Epidermal melanocyte (primary cell): ENCODE measurements around the gene GIGYF2.

Source experiments
- DNase-seq: peaks from one replicate; pipeline ENCODE4 v3.0.0; 2011; ENCODE audit warnings: low spot score; ENCODE audit not compliant: insufficient read length

The GIGYF2 gene

GRCh38 chr2:232749331-232749730 lies 52.2 kb downstream of the GIGYF2 start:
- DNase-seq = no peak

GRCh38 chr2:232750135-232750671 lies 53.1 kb downstream of the GIGYF2 start:
- DNase-seq = no peak

- no peak for DNase-seq
Observed at GRCh38 chr2:232757905-232758304, 60.8 kb downstream of the GIGYF2 start.

- DNase-seq = no peak
Observed at GRCh38 chr2:232761301-232761907, 64.3 kb downstream of the GIGYF2 start.

GRCh38 chr2:232767866-232768265 lies 70.7 kb downstream of the GIGYF2 start:
- DNase-seq = no peak

- DNase-seq = no peak
Observed at GRCh38 chr2:232770207-232770606, 73.1 kb downstream of the GIGYF2 start.

- no peak for DNase-seq
Observed at GRCh38 chr2:232771870-232772269, 74.7 kb downstream of the GIGYF2 start.

GRCh38 chr2:232772531-232772930 lies 75.4 kb downstream of the GIGYF2 start:
- no peak for DNase-seq

GRCh38 chr2:232773815-232774214 lies 76.7 kb downstream of the GIGYF2 start:
- DNase-seq = no peak

GRCh38 chr2:232776435-232776834 lies 79.3 kb downstream of the GIGYF2 start, which contains the start of gene KCNJ13:
Gene KCNJ13 (minus strand): TSS chr2:232776565. CDS start chr2:232771362, 5,203 bp downstream.
- DNase-seq = peak; percentile 37

GRCh38 chr2:232777276-232777675 lies 80.1 kb downstream of the GIGYF2 start:
- DNase-seq = no peak

- DNase-seq = peak; percentile 52
Observed at GRCh38 chr2:232779465-232779864, 82.3 kb downstream of the GIGYF2 start.

- DNase-seq = no peak
Observed at GRCh38 chr2:232779934-232780333, 82.8 kb downstream of the GIGYF2 start.

GRCh38 chr2:232781765-232782164 lies 84.6 kb downstream of the GIGYF2 start:
- DNase-seq = no peak

- DNase-seq = no peak
Observed at GRCh38 chr2:232783278-232783677, 86.1 kb downstream of the GIGYF2 start.

- peak; percentile 58 for DNase-seq
Observed at GRCh38 chr2:232787806-232788205, 90.7 kb downstream of the GIGYF2 start.

- DNase-seq = no peak
Observed at GRCh38 chr2:232789082-232789481, 92.0 kb downstream of the GIGYF2 start.

- no peak for DNase-seq
Observed at GRCh38 chr2:232791518-232791917, 94.4 kb downstream of the GIGYF2 start.

GRCh38 chr2:232793271-232793670 lies 96.1 kb downstream of the GIGYF2 start:
- no peak for DNase-seq

GRCh38 chr2:232794981-232795380 lies 97.8 kb downstream of the GIGYF2 start:
- DNase-seq = no peak

GRCh38 chr2:232795920-232796319 lies 98.8 kb downstream of the GIGYF2 start:
- DNase-seq = no peak

- DNase-seq = no peak
Observed at GRCh38 chr2:232798187-232798586, 101.1 kb downstream of the GIGYF2 start.

- no peak for DNase-seq
Observed at GRCh38 chr2:232800166-232800565, 103.0 kb downstream of the GIGYF2 start.
